ENCODE data around the gene KATNAL2.
"Not testable (repeated sequence)": the region's sequence is repeated elsewhere in the genome, so short reads cannot be mapped to it uniquely, and the experiment has no call there.

Gene KATNAL2

DNA sequence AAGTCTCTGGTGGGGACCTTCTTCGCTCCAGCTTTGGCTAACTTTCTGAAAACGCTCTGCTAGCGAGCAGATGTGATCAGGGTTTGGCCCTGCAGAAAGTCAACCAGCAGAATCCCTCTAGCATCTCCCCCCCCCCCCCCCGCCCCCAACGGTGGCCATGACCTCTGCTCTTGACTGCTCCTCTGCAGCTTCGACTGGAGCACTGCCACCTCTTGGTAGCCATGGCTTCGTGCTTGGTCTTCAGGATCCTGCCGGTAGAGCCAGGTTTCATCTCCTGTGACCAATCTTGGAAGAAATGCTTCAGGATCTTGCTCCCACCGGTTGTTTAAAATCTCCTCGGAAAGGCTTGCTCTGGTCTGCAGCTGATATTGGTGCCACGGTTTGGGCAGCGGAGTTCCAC is 113.5 kb downstream of the KATNAL2 start:
- not testable (repeated sequence) for H3K9me3 ChIP-seq (ENCODE audit: control insufficient read depth in 2 of 2, low read length in 2 of 2); H3K36me3 ChIP-seq (ENCODE audit: control insufficient read depth in 2 of 2, insufficient read depth in 2 of 2, low read length in 2 of 2)

DNA sequence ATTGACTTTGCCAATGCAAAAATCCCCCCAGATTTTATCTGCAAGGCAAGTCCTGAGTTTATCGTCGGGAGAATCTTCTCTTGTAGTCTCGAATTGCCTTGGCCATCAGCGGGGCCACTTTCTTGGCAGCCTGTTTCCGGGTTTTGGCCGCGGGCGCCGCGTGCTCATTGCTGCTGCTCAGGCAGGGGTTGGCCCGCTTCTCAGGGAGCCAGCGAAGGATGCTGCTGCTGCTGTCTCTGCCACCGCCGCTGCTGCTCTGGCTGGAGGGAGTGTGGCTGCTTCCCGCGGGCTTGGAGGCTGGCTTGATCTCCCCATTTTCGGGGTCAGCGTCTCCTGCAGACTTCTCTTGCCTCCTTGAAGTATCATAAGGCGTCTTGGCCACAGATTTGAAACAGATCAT is 115.5 kb downstream of the KATNAL2 start:
- Histone ChIP-seq H3K36me3 (ENCODE audit: control insufficient read depth in 2 of 2, insufficient read depth in 2 of 2, low read length in 2 of 2) (no peaks in the 10 kb centered on the region), H3K4me1 (ENCODE audit: control insufficient read depth in 2 of 2, insufficient read depth in 2 of 2, low read length in 2 of 2) (no peaks in the 10 kb centered on the region), H3K27ac (ENCODE audit: low read depth in 2 of 2, low read length in 2 of 2) (no peak overlapping the region), H3K9ac (ENCODE audit: low read depth in 1 of 2, low read length in 2 of 2) (no peak overlapping the region), H3K27me3 (ENCODE audit: control insufficient read depth in 2 of 2, insufficient read depth in 2 of 2, low read length in 2 of 2) (no peaks in the 10 kb centered on the region), H3K9me3 (ENCODE audit: control insufficient read depth in 2 of 2, low read length in 2 of 2) (no peaks in the 10 kb centered on the region), H3K4me3 (ENCODE audit: low read length in 2 of 2) (no peak overlapping the region)

More for the DNA sequence above, 113.5 kb downstream of the KATNAL2 start:
- H3K27ac ChIP-seq (ENCODE audit: low read depth in 2 of 2, low read length in 2 of 2); H3K4me3 ChIP-seq (ENCODE audit: low read length in 2 of 2); H3K4me1 ChIP-seq (ENCODE audit: control insufficient read depth in 2 of 2, insufficient read depth in 2 of 2, low read length in 2 of 2); H3K9ac ChIP-seq (ENCODE audit: low read depth in 1 of 2, low read length in 2 of 2); H3K27me3 ChIP-seq (ENCODE audit: control insufficient read depth in 2 of 2, insufficient read depth in 2 of 2, low read length in 2 of 2): not testable (repeated sequence)

DNA sequence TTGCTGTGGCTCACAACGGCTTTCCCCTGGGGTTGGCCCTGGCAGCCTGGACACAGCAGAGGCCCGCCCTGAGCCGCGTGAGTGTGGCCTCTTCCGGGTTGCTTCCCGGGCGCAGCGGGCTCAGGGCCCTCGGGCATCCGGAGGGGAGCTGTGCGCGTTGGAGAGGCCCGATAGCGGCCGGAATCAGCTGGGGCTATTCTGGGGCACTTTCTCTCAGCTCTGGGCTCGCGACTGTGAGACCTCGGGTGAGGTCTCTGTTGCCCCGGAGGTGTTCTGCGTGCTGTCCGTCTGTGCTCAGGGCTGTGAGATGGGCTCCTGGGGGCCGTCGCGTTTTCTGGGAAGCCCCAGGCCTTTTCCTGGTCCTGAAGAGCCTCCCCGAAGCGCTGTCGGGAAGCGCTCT is 117.2 kb downstream of the KATNAL2 start:
- not testable (repeated sequence) for H3K4me1 ChIP-seq (ENCODE audit: control insufficient read depth in 2 of 2, insufficient read depth in 2 of 2, low read length in 2 of 2); H3K27me3 ChIP-seq (ENCODE audit: control insufficient read depth in 2 of 2, insufficient read depth in 2 of 2, low read length in 2 of 2); H3K27ac ChIP-seq (ENCODE audit: low read depth in 2 of 2, low read length in 2 of 2)

DNA sequence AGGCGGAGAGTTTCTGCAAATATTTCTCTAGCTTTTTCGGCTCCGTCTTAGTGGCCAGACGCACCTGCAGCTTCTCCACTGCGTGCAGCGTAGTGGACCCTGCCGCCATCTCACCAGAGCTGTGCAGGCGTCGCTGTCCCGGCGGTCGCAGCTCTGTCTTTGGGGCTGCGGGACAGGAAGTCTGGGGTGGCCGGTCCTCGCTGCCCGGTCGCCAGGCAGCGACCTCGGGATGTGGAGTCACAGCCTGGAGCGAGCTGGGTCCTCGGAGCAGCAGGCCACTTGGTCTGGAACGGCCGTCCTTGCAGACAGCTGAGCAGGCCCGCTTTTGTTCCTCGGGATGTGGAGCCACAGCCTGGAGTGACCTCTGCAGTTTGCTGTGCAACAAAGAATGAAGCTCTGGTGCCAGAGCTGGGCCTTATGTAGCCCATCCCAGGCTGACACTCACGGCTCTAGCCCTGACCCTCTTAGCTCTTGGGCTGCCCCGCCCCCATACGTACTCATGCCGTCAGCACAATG is 117.8 kb downstream of the KATNAL2 start, which contains the start of gene ELOA2:
TSS of gene ELOA2 (minus strand) at position 466 of the 516 bp plus-strand sequence. CDS start at position 109, 357 bp downstream.
- no peaks in the 10 kb centered on the region for H3K9me3 ChIP-seq (ENCODE audit: control insufficient read depth in 2 of 2, low read length in 2 of 2)
- no peak within 1 kb of the TSS for H3K9ac ChIP-seq (ENCODE audit: low read depth in 1 of 2, low read length in 2 of 2)
- no peaks in the 10 kb centered on the region for H3K4me1 ChIP-seq (ENCODE audit: control insufficient read depth in 2 of 2, insufficient read depth in 2 of 2, low read length in 2 of 2)
- H3K4me3 ChIP-seq (ENCODE audit: low read length in 2 of 2), result no peak within 1 kb of the TSS
- H3K27ac ChIP-seq (ENCODE audit: low read depth in 2 of 2, low read length in 2 of 2), result no peak within 1 kb of the TSS
- no peaks in the 10 kb centered on the region for H3K27me3 ChIP-seq (ENCODE audit: control insufficient read depth in 2 of 2, insufficient read depth in 2 of 2, low read length in 2 of 2)
- no peaks in the 10 kb centered on the region for H3K36me3 ChIP-seq (ENCODE audit: control insufficient read depth in 2 of 2, insufficient read depth in 2 of 2, low read length in 2 of 2)

More for the DNA sequence above, 117.2 kb downstream of the KATNAL2 start:
- not testable (repeated sequence) for H3K36me3 ChIP-seq (ENCODE audit: control insufficient read depth in 2 of 2, insufficient read depth in 2 of 2, low read length in 2 of 2); H3K9ac ChIP-seq (ENCODE audit: low read depth in 1 of 2, low read length in 2 of 2); H3K4me3 ChIP-seq (ENCODE audit: low read length in 2 of 2); H3K9me3 ChIP-seq (ENCODE audit: control insufficient read depth in 2 of 2, low read length in 2 of 2)

DNA sequence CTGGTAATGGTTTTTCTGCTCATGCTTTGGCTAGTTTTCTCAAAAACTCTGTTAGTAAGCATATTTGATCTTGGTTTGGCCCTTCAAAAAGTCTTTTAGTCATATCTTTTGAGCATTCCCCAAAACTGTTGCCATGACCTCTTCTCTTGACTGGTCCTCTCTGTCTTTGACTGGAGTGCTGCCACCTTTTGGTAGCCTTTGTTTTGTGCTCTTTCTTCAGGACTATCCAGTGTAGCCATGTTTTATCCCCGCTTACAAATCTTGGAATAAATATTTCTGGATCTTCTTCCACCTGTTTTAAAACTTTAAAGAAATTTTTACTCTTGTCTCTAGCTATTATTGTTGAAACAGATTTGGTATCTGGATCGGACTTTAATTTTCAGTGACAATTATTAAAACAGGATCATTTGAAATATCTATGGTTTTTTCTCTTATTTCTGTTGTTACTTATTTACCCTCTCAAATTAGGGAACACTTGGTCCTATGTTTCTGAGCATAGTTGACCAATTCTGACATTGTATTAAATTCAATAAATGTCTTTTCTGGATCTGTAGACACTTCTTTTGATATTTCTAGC is 119.0 kb downstream of the KATNAL2 start:
- no peaks in the 10 kb centered on the region for H3K27me3 ChIP-seq (ENCODE audit: control insufficient read depth in 2 of 2, insufficient read depth in 2 of 2, low read length in 2 of 2)
- no peaks in the 10 kb centered on the region for H3K36me3 ChIP-seq (ENCODE audit: control insufficient read depth in 2 of 2, insufficient read depth in 2 of 2, low read length in 2 of 2)
- H3K4me1 ChIP-seq (ENCODE audit: control insufficient read depth in 2 of 2, insufficient read depth in 2 of 2, low read length in 2 of 2), result no peaks in the 10 kb centered on the region
- no peaks in the 10 kb centered on the region for H3K9me3 ChIP-seq (ENCODE audit: control insufficient read depth in 2 of 2, low read length in 2 of 2)
- H3K4me3 ChIP-seq (ENCODE audit: low read length in 2 of 2), result no peak overlapping the region
- no peak overlapping the region for H3K9ac ChIP-seq (ENCODE audit: low read depth in 1 of 2, low read length in 2 of 2)
- H3K27ac ChIP-seq (ENCODE audit: low read depth in 2 of 2, low read length in 2 of 2), result no peak overlapping the region

DNA sequence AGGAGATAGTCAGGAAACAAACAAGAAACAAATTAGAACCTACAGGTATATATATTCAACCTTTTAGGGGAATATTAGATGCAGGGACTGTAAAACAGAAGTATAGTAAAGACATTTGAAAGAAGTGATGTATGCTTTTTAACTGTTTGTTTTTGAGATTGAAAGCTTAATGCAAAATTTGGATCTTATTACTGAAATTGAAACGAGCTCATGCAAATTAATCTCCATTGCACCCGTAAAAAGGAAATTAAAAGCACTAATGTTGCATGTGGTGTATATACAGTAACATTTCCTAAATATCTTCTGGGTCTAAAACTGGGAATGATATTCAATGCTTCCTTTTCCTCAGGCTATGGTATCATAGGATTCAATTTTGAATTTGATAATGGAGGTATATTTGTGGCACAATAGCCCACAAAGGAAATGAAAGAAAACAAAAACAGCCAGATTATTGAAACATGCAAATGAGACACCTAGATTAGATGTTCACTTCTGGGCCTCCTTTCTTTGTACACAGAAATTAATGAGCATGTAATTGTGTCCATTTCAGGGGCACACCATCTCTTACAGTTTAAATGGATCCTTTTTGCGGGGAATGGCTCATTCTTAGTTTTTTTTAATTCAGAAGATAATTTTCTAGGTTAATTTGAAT is 119.7 kb downstream of the KATNAL2 start:
- Histone ChIP-seq H3K36me3 (ENCODE audit: control insufficient read depth in 2 of 2, insufficient read depth in 2 of 2, low read length in 2 of 2) (no peaks in the 10 kb centered on the region), H3K4me1 (ENCODE audit: control insufficient read depth in 2 of 2, insufficient read depth in 2 of 2, low read length in 2 of 2) (no peaks in the 10 kb centered on the region), H3K27ac (ENCODE audit: low read depth in 2 of 2, low read length in 2 of 2) (no peak overlapping the region), H3K4me3 (ENCODE audit: low read length in 2 of 2) (no peak overlapping the region), H3K9ac (ENCODE audit: low read depth in 1 of 2, low read length in 2 of 2) (no peak overlapping the region), H3K9me3 (ENCODE audit: control insufficient read depth in 2 of 2, low read length in 2 of 2) (no peaks in the 10 kb centered on the region), H3K27me3 (ENCODE audit: control insufficient read depth in 2 of 2, insufficient read depth in 2 of 2, low read length in 2 of 2) (no peaks in the 10 kb centered on the region)

DNA sequence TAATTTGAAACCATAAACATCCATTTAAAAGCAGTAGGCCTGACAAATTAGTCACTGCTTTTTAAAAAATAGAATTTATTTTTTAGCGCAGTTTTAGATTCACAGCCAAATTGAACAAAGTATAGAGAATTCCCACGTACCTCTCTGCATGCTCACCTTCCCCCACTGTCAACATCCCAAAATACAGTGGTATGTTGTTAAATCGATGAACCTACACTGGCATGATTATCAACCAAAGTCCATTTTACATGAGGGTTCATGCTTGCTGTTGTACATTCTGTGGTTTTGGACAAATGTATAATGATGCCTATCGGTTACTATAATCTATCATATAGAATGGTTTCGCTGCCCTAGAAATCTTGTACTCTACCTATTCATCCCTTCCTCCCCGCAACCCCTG is 123.6 kb downstream of the KATNAL2 start:
- Histone ChIP-seq H3K9ac (ENCODE audit: low read depth in 1 of 2, low read length in 2 of 2) (no peak overlapping the region), H3K27ac (ENCODE audit: low read depth in 2 of 2, low read length in 2 of 2) (no peak overlapping the region), H3K4me3 (ENCODE audit: low read length in 2 of 2) (no peak overlapping the region), H3K9me3 (ENCODE audit: control insufficient read depth in 2 of 2, low read length in 2 of 2) (no peaks in the 10 kb centered on the region), H3K36me3 (ENCODE audit: control insufficient read depth in 2 of 2, insufficient read depth in 2 of 2, low read length in 2 of 2) (no peaks in the 10 kb centered on the region), H3K4me1 (ENCODE audit: control insufficient read depth in 2 of 2, insufficient read depth in 2 of 2, low read length in 2 of 2) (no peaks in the 10 kb centered on the region), H3K27me3 (ENCODE audit: control insufficient read depth in 2 of 2, insufficient read depth in 2 of 2, low read length in 2 of 2) (no peaks in the 10 kb centered on the region)

DNA sequence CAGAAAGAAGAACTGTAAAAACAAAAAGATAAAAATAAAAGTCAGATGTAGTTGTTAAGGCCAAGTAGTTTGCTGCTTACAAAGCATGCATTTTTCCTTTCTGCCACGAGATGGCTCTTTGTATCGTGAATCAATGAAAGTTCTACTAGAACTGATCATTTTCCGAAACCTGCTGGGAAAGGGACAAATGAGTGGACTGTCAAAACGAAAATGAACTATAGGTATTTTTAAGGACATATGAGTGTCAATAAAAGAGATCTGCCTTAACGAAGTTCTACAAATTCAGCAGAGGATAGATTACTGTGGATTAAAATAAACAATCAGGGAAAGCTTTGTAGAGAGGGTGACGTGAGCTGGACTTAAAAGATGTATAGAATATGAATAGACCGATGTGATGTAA is 133.1 kb downstream of the KATNAL2 start:
- H3K9me3 ChIP-seq (ENCODE audit: control insufficient read depth in 2 of 2, low read length in 2 of 2), result no peaks in the 10 kb centered on the region
- no peaks in the 10 kb centered on the region for H3K27me3 ChIP-seq (ENCODE audit: control insufficient read depth in 2 of 2, insufficient read depth in 2 of 2, low read length in 2 of 2)
- H3K4me3 ChIP-seq (ENCODE audit: low read length in 2 of 2), result no peak overlapping the region
- no peaks in the 10 kb centered on the region for H3K36me3 ChIP-seq (ENCODE audit: control insufficient read depth in 2 of 2, insufficient read depth in 2 of 2, low read length in 2 of 2)
- no peak overlapping the region for H3K27ac ChIP-seq (ENCODE audit: low read depth in 2 of 2, low read length in 2 of 2)
- no peak overlapping the region for H3K9ac ChIP-seq (ENCODE audit: low read depth in 1 of 2, low read length in 2 of 2)
- H3K4me1 ChIP-seq (ENCODE audit: control insufficient read depth in 2 of 2, insufficient read depth in 2 of 2, low read length in 2 of 2), result no peaks in the 10 kb centered on the region

DNA sequence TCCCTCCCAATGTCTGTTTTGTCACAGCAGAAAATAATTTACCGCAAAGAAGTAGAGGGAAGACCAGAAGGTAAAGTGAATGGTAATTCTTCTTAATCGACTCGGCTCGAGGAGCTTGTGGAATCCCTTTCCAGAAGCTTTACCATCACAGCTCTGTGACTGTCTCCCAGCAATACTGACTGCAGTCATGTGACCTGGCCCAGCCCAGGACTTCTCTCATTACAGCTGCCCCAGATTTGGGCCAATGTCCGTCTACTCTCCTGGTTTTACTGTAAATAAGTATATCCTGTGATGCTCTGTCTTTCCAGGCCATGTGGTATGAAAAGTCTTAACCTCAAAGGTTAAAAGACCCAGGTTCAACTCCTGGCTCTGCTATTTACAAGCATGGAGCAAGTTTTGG is 137.0 kb downstream of the KATNAL2 start:
- H3K4me3 ChIP-seq (ENCODE audit: low read length in 2 of 2), result no peak overlapping the region
- H3K27me3 ChIP-seq (ENCODE audit: control insufficient read depth in 2 of 2, insufficient read depth in 2 of 2, low read length in 2 of 2), result no peaks in the 10 kb centered on the region
- H3K36me3 ChIP-seq (ENCODE audit: control insufficient read depth in 2 of 2, insufficient read depth in 2 of 2, low read length in 2 of 2), result no peaks in the 10 kb centered on the region
- no peak overlapping the region for H3K27ac ChIP-seq (ENCODE audit: low read depth in 2 of 2, low read length in 2 of 2)
- H3K4me1 ChIP-seq (ENCODE audit: control insufficient read depth in 2 of 2, insufficient read depth in 2 of 2, low read length in 2 of 2), result no peaks in the 10 kb centered on the region
- no peak overlapping the region for H3K9ac ChIP-seq (ENCODE audit: low read depth in 1 of 2, low read length in 2 of 2)
- no peaks in the 10 kb centered on the region for H3K9me3 ChIP-seq (ENCODE audit: control insufficient read depth in 2 of 2, low read length in 2 of 2)

DNA sequence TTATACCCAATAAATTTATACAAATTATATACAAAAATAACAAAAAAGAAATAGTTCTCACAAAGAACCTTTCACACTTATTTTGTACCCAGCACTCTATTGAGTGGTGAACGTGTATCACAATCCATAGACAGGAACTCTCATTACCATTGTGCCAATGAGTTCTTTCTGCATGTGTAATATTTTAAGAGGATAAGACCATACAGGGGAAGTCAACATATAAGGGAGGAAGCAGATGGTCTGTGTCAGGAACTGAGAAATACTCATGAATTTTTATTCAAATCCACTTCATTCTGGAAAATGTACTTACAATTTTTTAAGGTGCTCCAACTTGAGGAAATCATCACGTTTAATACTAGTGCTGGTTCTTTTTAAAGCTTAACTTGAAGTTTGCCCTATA is 145.1 kb downstream of the KATNAL2 start:
- H3K36me3 ChIP-seq (ENCODE audit: control insufficient read depth in 2 of 2, insufficient read depth in 2 of 2, low read length in 2 of 2), result no peaks in the 10 kb centered on the region
- no peaks in the 10 kb centered on the region for H3K4me1 ChIP-seq (ENCODE audit: control insufficient read depth in 2 of 2, insufficient read depth in 2 of 2, low read length in 2 of 2)
- H3K9me3 ChIP-seq (ENCODE audit: control insufficient read depth in 2 of 2, low read length in 2 of 2), result no peaks in the 10 kb centered on the region
- no peak overlapping the region for H3K9ac ChIP-seq (ENCODE audit: low read depth in 1 of 2, low read length in 2 of 2)
- H3K4me3 ChIP-seq (ENCODE audit: low read length in 2 of 2), result no peak overlapping the region
- no peak overlapping the region for H3K27ac ChIP-seq (ENCODE audit: low read depth in 2 of 2, low read length in 2 of 2)
- no peaks in the 10 kb centered on the region for H3K27me3 ChIP-seq (ENCODE audit: control insufficient read depth in 2 of 2, insufficient read depth in 2 of 2, low read length in 2 of 2)
